Neural cell (in vitro differentiated cells): ENCODE data around the gene NUTM2F.
"Not testable (repeated sequence)": the region's sequence is repeated elsewhere in the genome, so short reads cannot be mapped to it uniquely, and the experiment has no call there.

Experiments used
- CTCF ChIP-seq: fragments of 450-650 bp; IDR thresholded peaks from 2 replicates; pipeline ENCODE4 v1.5.1; 2014; ENCODE audit warnings: antibody characterized with exemption, mild to moderate bottlenecking, moderate library complexity; ENCODE audit not compliant: poor library complexity, severe bottlenecking
- EP300 ChIP-seq: fragments of 450-650 bp; conservative IDR thresholded peaks from 2 replicates; pipeline ENCODE4 v1.6.1; 2014; ENCODE audit warnings: antibody characterized with exemption, mild to moderate bottlenecking, moderate library complexity; ENCODE audit not compliant: poor library complexity, severe bottlenecking

DNA sequence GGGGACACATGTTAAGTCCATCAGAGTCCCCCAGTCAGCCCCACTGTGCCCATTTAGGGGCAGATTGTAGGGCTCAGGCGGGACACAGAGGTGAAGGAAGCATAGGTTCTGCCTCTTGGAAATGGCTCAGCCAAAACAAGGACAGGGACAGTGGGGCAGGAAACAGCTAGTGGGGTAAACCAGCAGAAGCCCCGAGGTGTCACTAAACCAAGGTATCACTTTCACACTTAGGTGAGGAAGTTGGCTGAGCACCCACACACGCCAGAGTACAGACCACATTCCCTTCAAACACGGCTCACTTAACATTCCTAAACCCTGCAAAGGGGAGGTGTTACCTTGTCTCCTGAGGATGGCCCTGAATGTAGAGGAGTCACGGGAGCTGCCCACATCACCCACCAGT, 12.2 kb downstream of the NUTM2F start:
- not testable (repeated sequence) for TF ChIP-seq CTCF, EP300
